ENCODE results near the gene BTBD9.

- TF ChIP-seq OSR1 (CRISPR knock-in tag; IDR thresholded peaks at IDR 0.05), result no peak
- TF ChIP-seq ZFP30 (CRISPR knock-in tag; IDR thresholded peaks at IDR 0.05), result no peak
These were observed 471.0 kb downstream of the BTBD9 start for GRCh38 chr6:38168699-38169098.
